ENCODE data around the gene RAB3D.

Gene RAB3D

GRCh38 chr19:11377756-11378155 is 38.3 kb upstream of the RAB3D start:
- intact Hi-C loops (cut with DNase I; ENCODE audit: low total_unique reads): loop anchor here (10.0 kb wide), 2 partner anchors 67 to 83 kb away; partner anchors contain the start of gene TSPAN16

GRCh38 chr19:11377237-11377636 is 37.8 kb upstream of the RAB3D start:
- Histone ChIP-seq H3K4me1 (peaks cover 0 to 68% (median 58%) of the 10 kb centered on the region in 4 donors), H3K4me3 (no peak overlapping the region)
- intact Hi-C loops (cut with DNase I; ENCODE audit: low total_unique reads): loop anchor here (10.0 kb wide), 2 partner anchors 68 to 82 kb away; partner anchors contain the start of gene TSPAN16

More at GRCh38 chr19:11377756-11378155, 38.3 kb upstream of the RAB3D start:
- no peak overlapping the region for H3K4me3 ChIP-seq
- H3K27ac ChIP-seq: peak overlapping the region; percentile 59 to 94
- peaks cover 0 to 13% of the 10 kb centered on the region in 2 donors for H3K27me3 ChIP-seq
- no peak for DNase-seq
- peaks cover 0 to 7% (median 0%) of the 10 kb centered on the region in 3 donors for H3K36me3 ChIP-seq
- no peak for TF ChIP-seq CTCF (IDR thresholded peaks at IDR 0.05)
- H3K9me3 ChIP-seq: no peaks in the 10 kb centered on the region
- H3K4me1 ChIP-seq: peaks cover 0 to 71% (median 60%) of the 10 kb centered on the region in 4 donors

GRCh38 chr19:11375143-11375948 is 35.9 kb upstream of the RAB3D start:
- no peaks in the 10 kb centered on the region for H3K9me3 ChIP-seq
- DNase-seq: peak; percentile 49 to 80
- H3K27me3 ChIP-seq: no peaks in the 10 kb centered on the region
- intact Hi-C loops (cut with DNase I; ENCODE audit: low total_unique reads): loop anchor here (10.0 kb wide), 2 partner anchors 69 to 81 kb away; partner anchors contain the start of gene TSPAN16
- H3K36me3 ChIP-seq: peaks cover 0 to 7% (median 0%) of the 10 kb centered on the region in 3 donors
- no peak for TF ChIP-seq CTCF (IDR thresholded peaks at IDR 0.05)
- peaks cover 0 to 54% (median 44%) of the 10 kb centered on the region in 4 donors for H3K4me1 ChIP-seq
- H3K4me3 ChIP-seq: peak overlapping the region; percentile 62 to 63
- peak overlapping the region; percentile 90 to 94 for H3K27ac ChIP-seq

More at GRCh38 chr19:11377237-11377636, 37.8 kb upstream of the RAB3D start:
- TF ChIP-seq CTCF (IDR thresholded peaks at IDR 0.05): no peak
- H3K27ac ChIP-seq: peak overlapping the region; percentile 59 to 94
- no peaks in the 10 kb centered on the region for H3K9me3 ChIP-seq
- peaks cover 0 to 7% (median 0%) of the 10 kb centered on the region in 3 donors for H3K36me3 ChIP-seq
- peaks cover 0 to 7% of the 10 kb centered on the region in 2 donors for H3K27me3 ChIP-seq
- DNase-seq: peak in 1 of 2 donors; percentile 63

GRCh38 chr19:11374433-11375142 is 35.1 kb upstream of the RAB3D start, which contains the start of gene SWSAP1:
Gene SWSAP1, plus strand, starts transcription at chr19:11374666. Its CDS starts 15 bp downstream, at chr19:11374681.
- Histone ChIP-seq H3K27ac (peak within 1 kb of the TSS; percentile 90 to 94), H3K4me1 (peaks cover 0 to 46% (median 38%) of the 10 kb centered on the region in 4 donors), H3K36me3 (peaks cover 0 to 7% (median 0%) of the 10 kb centered on the region in 3 donors), H3K4me3 (peak within 1 kb of the TSS; percentile 62 to 63), H3K9me3 (no peaks in the 10 kb centered on the region), H3K27me3 (no peaks in the 10 kb centered on the region)
- peak in 1 of 2 experiments; percentile 20 for TF ChIP-seq CTCF (IDR thresholded peaks at IDR 0.05)
- intact Hi-C loops (cut with DNase I; ENCODE audit: low total_unique reads): loop anchor here (10.0 kb wide), 2 partner anchors 70 to 80 kb away; partner anchors contain the start of gene TSPAN16
- DNase-seq: peak; percentile 99

GRCh38 chr19:11373885-11374432 is 34.5 kb upstream of the RAB3D start:
- intact Hi-C loops (cut with DNase I; ENCODE audit: low total_unique reads): loop anchor here (10.0 kb wide), 2 partner anchors 71 to 79 kb away; partner anchors contain the start of gene TSPAN16
- DNase-seq: no peak

More at GRCh38 chr19:11373885-11374432, 34.5 kb upstream of the RAB3D start:
- peaks cover 0 to 42% (median 37%) of the 10 kb centered on the region in 4 donors for H3K4me1 ChIP-seq
- H3K4me3 ChIP-seq: peak overlapping the region; percentile 62 to 63
- H3K36me3 ChIP-seq: peaks cover 0 to 7% (median 0%) of the 10 kb centered on the region in 3 donors
- no peak for TF ChIP-seq CTCF (IDR thresholded peaks at IDR 0.05)
- H3K9me3 ChIP-seq: no peaks in the 10 kb centered on the region
- H3K27me3 ChIP-seq: no peaks in the 10 kb centered on the region
- H3K27ac ChIP-seq: peak overlapping the region; percentile 90 to 94
